ENCODE measurements around the gene DENND1C. TPM values are rescaled to one million over a fixed set of nuclear protein-coding genes. Genes with fewer than 3 reads are reported as not detected.

Gene DENND1C
- total and polyA plus RNA-seq, 9 of the 15 experiments (the other 6 are each of a cell fraction or from before 2014, with no cell fraction given) = 0.03 to 1.2 (median 0.32) TPM; not detected in 1

DNA sequence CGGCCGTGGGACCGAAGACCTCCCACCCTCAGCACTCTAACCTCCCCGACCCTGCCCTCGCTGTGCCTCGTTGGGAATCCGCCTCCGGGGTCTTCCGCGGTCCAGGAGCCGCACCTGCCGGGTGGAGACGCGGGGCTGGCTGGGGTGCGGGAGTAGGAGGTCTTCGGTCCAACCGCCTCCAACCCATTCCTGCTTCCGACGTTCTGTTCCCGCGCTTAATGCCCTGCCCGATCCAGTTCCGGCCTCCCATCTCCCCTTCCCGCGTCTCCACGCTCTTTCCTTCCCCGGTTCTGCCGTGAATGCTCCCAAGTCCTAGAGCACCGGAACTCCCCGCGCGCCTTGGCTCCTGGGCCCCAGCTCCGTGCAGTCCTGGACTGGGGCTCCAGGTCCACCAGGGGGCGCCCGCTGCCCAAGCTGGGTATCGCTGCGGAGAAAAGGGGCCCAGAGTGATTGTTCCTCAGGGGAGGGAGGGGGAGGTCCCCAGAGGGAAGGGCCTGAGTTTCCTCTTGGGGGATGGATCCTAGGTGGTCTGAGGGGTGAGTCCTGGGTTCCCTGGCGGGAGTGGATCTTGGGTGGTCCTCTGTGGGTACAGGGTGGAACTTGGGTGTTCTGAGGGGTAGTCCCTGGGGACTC, 35.2 kb upstream of the DENND1C start (continued):
- TF ChIP-seq, protein P1, sequence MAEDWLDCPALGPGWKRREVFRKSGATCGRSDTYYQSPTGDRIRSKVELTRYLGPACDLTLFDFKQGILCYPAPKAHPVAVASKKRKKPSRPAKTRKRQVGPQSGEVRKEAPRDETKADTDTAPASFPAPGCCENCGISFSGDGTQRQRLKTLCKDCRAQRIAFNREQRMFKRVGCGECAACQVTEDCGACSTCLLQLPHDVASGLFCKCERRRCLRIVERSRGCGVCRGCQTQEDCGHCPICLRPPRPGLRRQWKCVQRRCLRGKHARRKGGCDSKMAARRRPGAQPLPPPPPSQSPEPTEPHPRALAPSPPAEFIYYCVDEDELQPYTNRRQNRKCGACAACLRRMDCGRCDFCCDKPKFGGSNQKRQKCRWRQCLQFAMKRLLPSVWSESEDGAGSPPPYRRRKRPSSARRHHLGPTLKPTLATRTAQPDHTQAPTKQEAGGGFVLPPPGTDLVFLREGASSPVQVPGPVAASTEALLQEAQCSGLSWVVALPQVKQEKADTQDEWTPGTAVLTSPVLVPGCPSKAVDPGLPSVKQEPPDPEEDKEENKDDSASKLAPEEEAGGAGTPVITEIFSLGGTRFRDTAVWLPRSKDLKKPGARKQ (CRISPR knock-in tag; IDR thresholded peaks at IDR 0.05) = no peak
- TF ChIP-seq SMAD4 (CRISPR knock-in tag; conservative IDR thresholded peaks at IDR 0.05) (peak; percentile 38; the same call in 1 of the 2 replicates), TCF3 (CRISPR knock-in tag; IDR thresholded peaks at IDR 0.05) (peak; percentile 19; the same call in 1 of the 2 replicates), ZNF146 (CRISPR knock-in tag; IDR thresholded peaks at IDR 0.05; ENCODE audit: unreplicated experiment) (no peak), ETV1 (tag; conservative IDR thresholded peaks at IDR 0.05; ENCODE audit: low read depth) (peak; percentile 88), ZFP36 (IDR thresholded peaks at IDR 0.05; ENCODE audit: low read depth, low read length, partially characterized antibody) (peak; percentile 20), IRF2 (CRISPR knock-in tag; IDR thresholded peaks at IDR 0.05) (no peak), ZEB2 (IDR thresholded peaks at IDR 0.05) (no peak), NONO (IDR thresholded peaks at IDR 0.05; ENCODE audit: low read depth in 2 of 2, low read length in 1 of 2) (no peak), ZNF263 (CRISPR knock-in tag; IDR thresholded peaks at IDR 0.05; ENCODE audit: borderline replicate concordance) (peak; percentile 53; the same call in 1 of the 2 replicates), ZNF785 (CRISPR knock-in tag; IDR thresholded peaks at IDR 0.05) (no peak), XRCC5 (IDR thresholded peaks at IDR 0.05; ENCODE audit: low read depth, low read length) (peak; percentile 98)
- TF ChIP-seq, protein P2, sequence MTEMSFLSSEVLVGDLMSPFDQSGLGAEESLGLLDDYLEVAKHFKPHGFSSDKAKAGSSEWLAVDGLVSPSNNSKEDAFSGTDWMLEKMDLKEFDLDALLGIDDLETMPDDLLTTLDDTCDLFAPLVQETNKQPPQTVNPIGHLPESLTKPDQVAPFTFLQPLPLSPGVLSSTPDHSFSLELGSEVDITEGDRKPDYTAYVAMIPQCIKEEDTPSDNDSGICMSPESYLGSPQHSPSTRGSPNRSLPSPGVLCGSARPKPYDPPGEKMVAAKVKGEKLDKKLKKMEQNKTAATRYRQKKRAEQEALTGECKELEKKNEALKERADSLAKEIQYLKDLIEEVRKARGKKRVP (CRISPR knock-in tag; IDR thresholded peaks at IDR 0.05) = no peak
- TF ChIP-seq, protein P3, sequence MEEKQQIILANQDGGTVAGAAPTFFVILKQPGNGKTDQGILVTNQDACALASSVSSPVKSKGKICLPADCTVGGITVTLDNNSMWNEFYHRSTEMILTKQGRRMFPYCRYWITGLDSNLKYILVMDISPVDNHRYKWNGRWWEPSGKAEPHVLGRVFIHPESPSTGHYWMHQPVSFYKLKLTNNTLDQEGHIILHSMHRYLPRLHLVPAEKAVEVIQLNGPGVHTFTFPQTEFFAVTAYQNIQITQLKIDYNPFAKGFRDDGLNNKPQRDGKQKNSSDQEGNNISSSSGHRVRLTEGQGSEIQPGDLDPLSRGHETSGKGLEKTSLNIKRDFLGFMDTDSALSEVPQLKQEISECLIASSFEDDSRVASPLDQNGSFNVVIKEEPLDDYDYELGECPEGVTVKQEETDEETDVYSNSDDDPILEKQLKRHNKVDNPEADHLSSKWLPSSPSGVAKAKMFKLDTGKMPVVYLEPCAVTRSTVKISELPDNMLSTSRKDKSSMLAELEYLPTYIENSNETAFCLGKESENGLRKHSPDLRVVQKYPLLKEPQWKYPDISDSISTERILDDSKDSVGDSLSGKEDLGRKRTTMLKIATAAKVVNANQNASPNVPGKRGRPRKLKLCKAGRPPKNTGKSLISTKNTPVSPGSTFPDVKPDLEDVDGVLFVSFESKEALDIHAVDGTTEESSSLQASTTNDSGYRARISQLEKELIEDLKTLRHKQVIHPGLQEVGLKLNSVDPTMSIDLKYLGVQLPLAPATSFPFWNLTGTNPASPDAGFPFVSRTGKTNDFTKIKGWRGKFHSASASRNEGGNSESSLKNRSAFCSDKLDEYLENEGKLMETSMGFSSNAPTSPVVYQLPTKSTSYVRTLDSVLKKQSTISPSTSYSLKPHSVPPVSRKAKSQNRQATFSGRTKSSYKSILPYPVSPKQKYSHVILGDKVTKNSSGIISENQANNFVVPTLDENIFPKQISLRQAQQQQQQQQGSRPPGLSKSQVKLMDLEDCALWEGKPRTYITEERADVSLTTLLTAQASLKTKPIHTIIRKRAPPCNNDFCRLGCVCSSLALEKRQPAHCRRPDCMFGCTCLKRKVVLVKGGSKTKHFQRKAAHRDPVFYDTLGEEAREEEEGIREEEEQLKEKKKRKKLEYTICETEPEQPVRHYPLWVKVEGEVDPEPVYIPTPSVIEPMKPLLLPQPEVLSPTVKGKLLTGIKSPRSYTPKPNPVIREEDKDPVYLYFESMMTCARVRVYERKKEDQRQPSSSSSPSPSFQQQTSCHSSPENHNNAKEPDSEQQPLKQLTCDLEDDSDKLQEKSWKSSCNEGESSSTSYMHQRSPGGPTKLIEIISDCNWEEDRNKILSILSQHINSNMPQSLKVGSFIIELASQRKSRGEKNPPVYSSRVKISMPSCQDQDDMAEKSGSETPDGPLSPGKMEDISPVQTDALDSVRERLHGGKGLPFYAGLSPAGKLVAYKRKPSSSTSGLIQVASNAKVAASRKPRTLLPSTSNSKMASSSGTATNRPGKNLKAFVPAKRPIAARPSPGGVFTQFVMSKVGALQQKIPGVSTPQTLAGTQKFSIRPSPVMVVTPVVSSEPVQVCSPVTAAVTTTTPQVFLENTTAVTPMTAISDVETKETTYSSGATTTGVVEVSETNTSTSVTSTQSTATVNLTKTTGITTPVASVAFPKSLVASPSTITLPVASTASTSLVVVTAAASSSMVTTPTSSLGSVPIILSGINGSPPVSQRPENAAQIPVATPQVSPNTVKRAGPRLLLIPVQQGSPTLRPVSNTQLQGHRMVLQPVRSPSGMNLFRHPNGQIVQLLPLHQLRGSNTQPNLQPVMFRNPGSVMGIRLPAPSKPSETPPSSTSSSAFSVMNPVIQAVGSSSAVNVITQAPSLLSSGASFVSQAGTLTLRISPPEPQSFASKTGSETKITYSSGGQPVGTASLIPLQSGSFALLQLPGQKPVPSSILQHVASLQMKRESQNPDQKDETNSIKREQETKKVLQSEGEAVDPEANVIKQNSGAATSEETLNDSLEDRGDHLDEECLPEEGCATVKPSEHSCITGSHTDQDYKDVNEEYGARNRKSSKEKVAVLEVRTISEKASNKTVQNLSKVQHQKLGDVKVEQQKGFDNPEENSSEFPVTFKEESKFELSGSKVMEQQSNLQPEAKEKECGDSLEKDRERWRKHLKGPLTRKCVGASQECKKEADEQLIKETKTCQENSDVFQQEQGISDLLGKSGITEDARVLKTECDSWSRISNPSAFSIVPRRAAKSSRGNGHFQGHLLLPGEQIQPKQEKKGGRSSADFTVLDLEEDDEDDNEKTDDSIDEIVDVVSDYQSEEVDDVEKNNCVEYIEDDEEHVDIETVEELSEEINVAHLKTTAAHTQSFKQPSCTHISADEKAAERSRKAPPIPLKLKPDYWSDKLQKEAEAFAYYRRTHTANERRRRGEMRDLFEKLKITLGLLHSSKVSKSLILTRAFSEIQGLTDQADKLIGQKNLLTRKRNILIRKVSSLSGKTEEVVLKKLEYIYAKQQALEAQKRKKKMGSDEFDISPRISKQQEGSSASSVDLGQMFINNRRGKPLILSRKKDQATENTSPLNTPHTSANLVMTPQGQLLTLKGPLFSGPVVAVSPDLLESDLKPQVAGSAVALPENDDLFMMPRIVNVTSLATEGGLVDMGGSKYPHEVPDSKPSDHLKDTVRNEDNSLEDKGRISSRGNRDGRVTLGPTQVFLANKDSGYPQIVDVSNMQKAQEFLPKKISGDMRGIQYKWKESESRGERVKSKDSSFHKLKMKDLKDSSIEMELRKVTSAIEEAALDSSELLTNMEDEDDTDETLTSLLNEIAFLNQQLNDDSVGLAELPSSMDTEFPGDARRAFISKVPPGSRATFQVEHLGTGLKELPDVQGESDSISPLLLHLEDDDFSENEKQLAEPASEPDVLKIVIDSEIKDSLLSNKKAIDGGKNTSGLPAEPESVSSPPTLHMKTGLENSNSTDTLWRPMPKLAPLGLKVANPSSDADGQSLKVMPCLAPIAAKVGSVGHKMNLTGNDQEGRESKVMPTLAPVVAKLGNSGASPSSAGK (IDR thresholded peaks at IDR 0.05) = 0 out of 2 replicates have a peak, but pooled peaks have one; percentile 16

All from K562 (cell line).